Vagina (tissue), 2 donors: Measurements from ENCODE around the gene ILK.

Experiments
- POLR2A ChIP-seq, 2 donors: fragments of 450-650 bp; IDR thresholded peaks; one replicate each; pipeline ENCODE4 v1.6.1; 2017; ENCODE audit warnings: antibody characterized with exemption in 2 of 2, mild to moderate bottlenecking in 2 of 2, moderate library complexity in 2 of 2
- POLR2AphosphoS5 ChIP-seq, 2 donors: sonication (generic); formaldehyde crosslinking; IDR thresholded peaks; one replicate each; pipeline ENCODE4 v1.9.0; 2017; ENCODE audit warnings: antibody characterized with exemption in 2 of 2, mild to moderate bottlenecking in 2 of 2, low read depth in 1 of 2; ENCODE audit not compliant: insufficient read depth in 1 of 2
- TF ChIP-seq, protein P1 (sequence below), 3 experiments: fragments of 450-650 bp in 2 of 3; fragments of 200-600 bp in 1 of 3; sonication (generic) in 1 of 3; IDR thresholded peaks; one replicate each; pipeline ENCODE4 v1.5.1; 2017 to 2019; ENCODE audit warnings: antibody characterized with exemption in 3 of 3, mild to moderate bottlenecking in 2 of 3, moderate library complexity in 2 of 3

DNA sequence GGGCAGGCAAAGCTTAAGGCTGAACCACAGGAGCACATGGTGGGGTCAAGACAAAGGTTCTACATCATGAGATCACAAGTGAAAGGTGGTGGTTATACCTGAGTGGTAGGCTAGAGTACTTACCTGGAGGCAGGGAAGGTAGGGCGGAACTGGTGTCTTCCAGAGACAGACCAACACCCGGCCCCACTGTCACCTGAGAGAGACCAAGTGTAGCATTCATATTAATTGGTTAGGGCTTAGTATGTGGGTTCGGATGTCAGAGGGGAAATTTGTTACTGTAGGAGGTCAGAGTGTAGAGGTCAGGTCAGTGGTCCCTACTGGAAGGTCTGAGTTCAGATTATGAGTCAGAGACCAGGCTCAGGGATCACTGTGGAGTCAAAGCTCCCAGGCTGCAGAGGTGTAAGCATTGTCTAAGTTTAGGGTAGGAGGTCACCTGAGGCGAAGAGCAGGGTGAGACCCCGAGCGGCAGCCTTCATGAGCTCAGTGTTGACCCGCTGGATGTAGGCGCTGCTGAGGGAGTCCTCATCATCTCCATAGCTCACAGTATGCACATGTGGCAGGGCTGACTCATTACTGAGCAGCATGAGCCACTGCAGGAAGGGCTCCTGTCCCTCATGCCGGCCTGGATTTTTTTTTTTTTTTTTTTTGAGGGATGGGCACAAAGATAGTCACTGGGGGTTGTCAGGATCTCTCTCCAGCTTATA, 12.5 kb downstream of the ILK start:
- TF ChIP-seq, protein P1, sequence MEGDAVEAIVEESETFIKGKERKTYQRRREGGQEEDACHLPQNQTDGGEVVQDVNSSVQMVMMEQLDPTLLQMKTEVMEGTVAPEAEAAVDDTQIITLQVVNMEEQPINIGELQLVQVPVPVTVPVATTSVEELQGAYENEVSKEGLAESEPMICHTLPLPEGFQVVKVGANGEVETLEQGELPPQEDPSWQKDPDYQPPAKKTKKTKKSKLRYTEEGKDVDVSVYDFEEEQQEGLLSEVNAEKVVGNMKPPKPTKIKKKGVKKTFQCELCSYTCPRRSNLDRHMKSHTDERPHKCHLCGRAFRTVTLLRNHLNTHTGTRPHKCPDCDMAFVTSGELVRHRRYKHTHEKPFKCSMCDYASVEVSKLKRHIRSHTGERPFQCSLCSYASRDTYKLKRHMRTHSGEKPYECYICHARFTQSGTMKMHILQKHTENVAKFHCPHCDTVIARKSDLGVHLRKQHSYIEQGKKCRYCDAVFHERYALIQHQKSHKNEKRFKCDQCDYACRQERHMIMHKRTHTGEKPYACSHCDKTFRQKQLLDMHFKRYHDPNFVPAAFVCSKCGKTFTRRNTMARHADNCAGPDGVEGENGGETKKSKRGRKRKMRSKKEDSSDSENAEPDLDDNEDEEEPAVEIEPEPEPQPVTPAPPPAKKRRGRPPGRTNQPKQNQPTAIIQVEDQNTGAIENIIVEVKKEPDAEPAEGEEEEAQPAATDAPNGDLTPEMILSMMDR (IDR thresholded peaks at IDR 0.05) = no peak
- TF ChIP-seq POLR2A (IDR thresholded peaks at IDR 0.05) (no peak), POLR2AphosphoS5 (IDR thresholded peaks at IDR 0.05; ENCODE audit: insufficient read depth in 1 of 2, low read depth in 1 of 2) (no peak)
